ENCODE data around the gene TRAFD1.
A peak's percentile ranks its signal among the peaks of the same experiment; 100 is the strongest.

Gene TRAFD1

DNA sequence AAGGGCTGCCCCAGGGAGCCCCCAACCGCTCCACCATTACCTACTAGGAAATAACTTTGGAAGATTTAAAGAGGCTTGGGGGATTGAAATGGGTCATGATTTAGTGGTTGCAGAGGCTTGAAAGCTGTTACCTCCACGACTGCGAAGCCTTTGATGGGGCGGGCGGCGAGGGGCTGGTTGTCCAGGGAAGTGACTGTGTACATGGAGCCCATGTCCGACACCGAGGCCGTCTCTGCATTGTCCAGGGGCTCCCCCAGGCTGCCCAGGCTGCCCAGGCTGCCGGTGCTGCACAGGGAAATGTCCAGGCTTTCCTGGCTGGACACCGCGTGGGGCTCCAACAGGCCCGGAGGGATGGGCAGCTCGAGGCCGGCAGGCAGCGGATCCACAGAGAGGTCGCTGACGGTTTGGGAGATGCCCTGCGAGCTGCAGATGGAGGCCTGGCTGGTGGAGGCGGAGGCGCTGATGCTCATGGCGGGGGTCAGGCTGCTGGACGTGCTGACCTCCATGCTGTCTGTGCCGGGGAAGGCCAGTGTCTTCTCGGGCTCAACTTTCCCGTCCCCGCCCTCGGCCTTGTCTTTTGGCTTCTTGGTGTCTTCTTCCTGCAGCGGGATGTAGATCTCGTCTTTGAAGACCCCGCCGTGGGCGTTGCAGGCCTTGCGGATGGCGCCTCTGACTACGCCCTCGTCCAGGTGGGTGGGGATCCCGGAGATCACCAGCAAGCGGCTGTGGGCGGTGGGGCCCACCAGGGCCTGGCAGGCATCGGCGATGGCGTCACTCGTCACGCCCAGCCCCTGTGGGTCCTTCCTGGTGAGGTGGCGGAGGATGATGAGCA lies 58.9 kb downstream of the TRAFD1 start:
- no peak overlapping the region for H3K4me3 ChIP-seq
- no peak for DNase-seq (ENCODE audit: low spot score)
- H3K27ac ChIP-seq = peak overlapping the region in 1 of 2 donors; percentile 67
- TF ChIP-seq, protein P1, sequence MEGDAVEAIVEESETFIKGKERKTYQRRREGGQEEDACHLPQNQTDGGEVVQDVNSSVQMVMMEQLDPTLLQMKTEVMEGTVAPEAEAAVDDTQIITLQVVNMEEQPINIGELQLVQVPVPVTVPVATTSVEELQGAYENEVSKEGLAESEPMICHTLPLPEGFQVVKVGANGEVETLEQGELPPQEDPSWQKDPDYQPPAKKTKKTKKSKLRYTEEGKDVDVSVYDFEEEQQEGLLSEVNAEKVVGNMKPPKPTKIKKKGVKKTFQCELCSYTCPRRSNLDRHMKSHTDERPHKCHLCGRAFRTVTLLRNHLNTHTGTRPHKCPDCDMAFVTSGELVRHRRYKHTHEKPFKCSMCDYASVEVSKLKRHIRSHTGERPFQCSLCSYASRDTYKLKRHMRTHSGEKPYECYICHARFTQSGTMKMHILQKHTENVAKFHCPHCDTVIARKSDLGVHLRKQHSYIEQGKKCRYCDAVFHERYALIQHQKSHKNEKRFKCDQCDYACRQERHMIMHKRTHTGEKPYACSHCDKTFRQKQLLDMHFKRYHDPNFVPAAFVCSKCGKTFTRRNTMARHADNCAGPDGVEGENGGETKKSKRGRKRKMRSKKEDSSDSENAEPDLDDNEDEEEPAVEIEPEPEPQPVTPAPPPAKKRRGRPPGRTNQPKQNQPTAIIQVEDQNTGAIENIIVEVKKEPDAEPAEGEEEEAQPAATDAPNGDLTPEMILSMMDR (IDR thresholded peaks at IDR 0.05) = no peak

DNA sequence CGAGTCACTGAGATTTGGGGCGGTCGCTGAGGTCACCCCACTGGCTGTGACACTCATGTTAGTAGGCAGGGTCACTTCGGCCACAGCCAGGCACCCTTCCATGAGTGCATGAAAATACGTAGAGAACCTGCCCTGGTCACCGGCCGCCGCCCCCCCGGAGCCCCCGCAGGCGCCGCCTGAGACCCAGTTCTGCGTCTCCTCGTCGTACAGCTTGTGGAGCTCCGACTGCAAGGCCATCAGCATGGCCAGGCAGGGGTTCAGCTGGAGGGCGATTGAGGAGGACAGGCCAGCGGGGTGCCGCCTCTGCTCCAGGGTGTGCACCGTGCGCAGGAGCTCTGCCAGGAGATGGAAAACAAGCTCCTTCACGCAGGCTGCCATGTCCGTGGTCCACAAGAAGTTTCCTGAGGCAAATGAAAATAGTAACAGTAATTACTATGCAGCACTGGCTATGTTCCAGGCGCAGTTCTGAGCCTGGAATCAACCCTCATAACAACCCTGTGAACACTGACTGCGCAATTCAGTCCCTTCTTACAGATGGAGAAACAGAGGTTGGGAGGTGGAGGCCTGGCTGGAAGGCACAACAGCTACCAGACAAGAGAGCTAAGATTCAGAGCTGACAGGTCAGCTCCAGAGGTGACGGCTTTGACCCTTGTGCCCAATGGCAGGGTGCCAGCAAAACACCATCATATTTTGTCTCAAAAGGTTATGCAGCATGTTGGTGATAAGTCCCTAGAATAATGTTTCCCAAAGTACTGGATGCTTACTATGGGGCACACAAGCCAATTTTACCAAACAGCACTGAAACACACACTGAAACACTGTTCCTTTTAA lies 59.9 kb downstream of the TRAFD1 start:
- TF ChIP-seq, protein P1 (IDR thresholded peaks at IDR 0.05) = no peak
- H3K4me3 ChIP-seq = no peak overlapping the region
- DNase-seq (ENCODE audit: low spot score) = no peak
- H3K27ac ChIP-seq = no peak overlapping the region

DNA sequence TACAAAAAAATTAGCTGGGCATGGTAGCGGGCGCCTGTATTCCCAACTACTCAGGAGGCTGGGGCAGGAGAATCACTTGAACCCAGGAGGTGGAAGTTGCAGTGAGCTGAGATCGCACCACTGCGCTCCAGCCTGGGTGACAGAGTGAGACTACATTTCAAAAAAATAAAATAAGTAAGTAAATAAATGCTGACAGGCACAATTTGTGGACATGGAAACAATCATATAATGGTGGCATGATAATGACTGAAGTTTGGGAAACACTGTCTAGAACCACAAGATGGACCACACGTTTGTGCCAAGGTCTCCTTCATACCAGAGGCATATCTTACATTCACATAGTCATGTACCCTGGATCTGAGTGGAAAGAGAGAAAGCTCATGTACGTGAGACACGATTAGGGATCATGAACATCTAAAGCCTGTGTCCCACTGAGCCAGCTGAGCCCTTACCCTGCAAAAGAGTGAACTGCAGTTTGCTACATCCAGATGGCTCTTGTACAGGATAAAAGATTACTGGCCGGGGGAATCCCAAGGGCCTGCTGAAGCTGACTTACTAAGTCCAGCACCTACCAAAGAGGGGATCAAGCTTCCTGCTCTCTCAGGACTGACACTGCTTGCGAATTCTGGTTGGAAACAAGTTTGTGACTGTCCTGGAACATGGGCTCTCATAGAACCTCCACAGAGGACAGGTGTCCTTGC lies 62.9 kb downstream of the TRAFD1 start:
- Histone ChIP-seq H3K4me3 (no peak overlapping the region), H3K27ac (no peak overlapping the region)
- TF ChIP-seq, protein P1 (IDR thresholded peaks at IDR 0.05) = no peak
- no peak for DNase-seq (ENCODE audit: low spot score)

DNA sequence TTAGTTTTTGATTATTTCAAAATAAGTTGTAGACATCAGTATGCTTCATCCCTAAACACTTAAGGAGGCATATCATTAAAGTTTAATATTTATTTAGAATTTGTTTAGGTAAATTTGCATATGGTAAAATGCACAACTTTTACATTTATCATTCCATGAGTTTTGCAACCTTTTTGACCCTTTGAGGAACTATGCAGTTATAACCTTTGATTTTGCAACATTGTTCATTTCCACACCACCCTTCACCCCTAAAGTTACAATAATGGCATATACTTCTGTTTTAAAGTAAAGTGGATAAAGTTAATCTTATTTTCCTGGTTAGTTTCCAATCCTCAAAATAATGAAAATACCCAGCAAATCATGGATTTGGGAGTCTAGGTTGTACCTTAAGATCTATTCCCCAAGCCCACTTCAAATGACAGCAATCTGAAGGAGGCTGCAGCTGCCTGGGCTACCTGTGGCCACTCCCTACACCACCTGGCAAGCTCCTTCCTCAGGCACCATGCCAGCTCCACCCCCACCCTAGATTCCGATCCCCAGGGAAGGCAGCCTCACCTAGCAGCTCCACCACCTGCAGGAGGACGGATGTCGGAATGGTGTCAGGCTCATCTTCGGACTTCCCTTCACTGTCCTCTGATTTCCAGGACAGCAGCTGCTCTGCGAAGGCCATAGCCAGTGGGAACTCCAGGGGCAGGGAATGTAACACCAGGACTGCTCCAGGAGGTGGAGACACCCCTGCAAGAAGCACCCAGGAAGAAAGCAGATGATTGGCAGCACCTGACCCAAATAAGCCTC lies 65.1 kb downstream of the TRAFD1 start:
- TF ChIP-seq, protein P1 (IDR thresholded peaks at IDR 0.05) = no peak
- no peak for DNase-seq (ENCODE audit: low spot score)
- no peak overlapping the region for H3K27ac ChIP-seq
- no peak overlapping the region for H3K4me3 ChIP-seq

DNA sequence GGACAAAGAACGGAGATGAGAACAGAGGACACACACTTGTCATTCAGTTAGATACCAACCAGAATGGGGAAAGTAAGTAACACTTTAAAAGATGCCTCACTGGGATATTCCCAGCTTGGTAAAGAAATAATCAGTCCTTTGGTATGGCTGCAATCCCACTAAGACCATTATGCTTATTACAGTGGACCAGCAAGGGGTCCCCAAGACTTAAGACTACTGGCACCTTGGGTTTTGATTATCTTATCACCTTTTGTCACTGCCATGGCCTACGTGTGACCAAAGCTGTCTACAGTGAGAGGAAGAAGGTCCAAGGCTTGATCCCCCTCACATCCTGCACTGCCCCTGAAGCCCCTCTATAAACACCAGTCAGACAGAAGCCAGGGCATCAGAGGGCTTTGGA lies 65.8 kb downstream of the TRAFD1 start:
- TF ChIP-seq, protein P1 (IDR thresholded peaks at IDR 0.05) = no peak
- DNase-seq (ENCODE audit: low spot score) = no peak
- Histone ChIP-seq H3K27ac (peak overlapping the region in 1 of 2 donors; percentile 55), H3K4me3 (no peak overlapping the region)

DNA sequence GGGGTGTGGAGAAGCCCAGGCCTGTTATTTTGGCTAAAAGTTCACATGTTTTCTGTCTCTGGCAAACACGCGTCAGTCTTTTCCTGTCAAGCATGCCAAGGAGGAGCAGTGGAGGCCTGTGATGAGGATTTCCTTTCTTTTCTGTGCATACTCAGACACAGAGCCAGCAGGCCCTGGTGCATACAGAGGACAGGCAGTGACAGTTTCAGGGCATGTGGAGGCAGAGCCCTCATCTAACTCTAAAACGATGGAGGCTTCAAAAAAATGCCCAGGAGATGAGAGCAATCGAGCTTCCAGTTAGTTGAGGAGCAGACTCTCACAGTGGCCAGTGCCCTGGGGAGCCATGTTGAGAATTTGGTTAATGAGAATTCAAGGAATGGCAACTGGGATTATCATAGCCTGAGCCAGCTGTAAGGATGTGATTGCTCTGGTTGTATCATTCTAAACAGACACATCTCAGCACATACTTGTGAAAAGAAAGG lies 66.5 kb downstream of the TRAFD1 start:
- TF ChIP-seq, protein P1 (IDR thresholded peaks at IDR 0.05) = no peak
- peak overlapping the region in 1 of 2 donors; percentile 55 for H3K27ac ChIP-seq
- H3K4me3 ChIP-seq = no peak overlapping the region
- DNase-seq (ENCODE audit: low spot score) = no peak

Measured in coronary artery (tissue), 2 donors.